8988T (cell line): ENCODE results near the gene DEDD2.

Experiments used
- DNase-seq: peaks from one replicate; pipeline ENCODE4 v3.0.0; 2011

The DEDD2 gene

GRCh38 chr19:42248270-42249148 lies 31.0 kb upstream of the DEDD2 start:
- no peak for DNase-seq

- DNase-seq: no peak
Measured at GRCh38 chr19:42247640-42248199, 30.2 kb upstream of the DEDD2 start.

- DNase-seq: no peak
Measured at GRCh38 chr19:42246922-42247639, 29.6 kb upstream of the DEDD2 start.

GRCh38 chr19:42246143-42246921 lies 28.9 kb upstream of the DEDD2 start:
- DNase-seq: peak; percentile 84

- DNase-seq: no peak
Measured at GRCh38 chr19:42245231-42245630, 27.8 kb upstream of the DEDD2 start.

GRCh38 chr19:42244347-42245220 lies 27.1 kb upstream of the DEDD2 start:
- DNase-seq: peak; percentile 68

GRCh38 chr19:42242512-42243409 lies 25.3 kb upstream of the DEDD2 start, which contains the start of gene GSK3A:
TSS of gene GSK3A (minus strand) at chr19:42242602. CDS start at chr19:42242465, 137 bp downstream.
- peak; percentile 75 for DNase-seq

- no peak for DNase-seq
Measured at GRCh38 chr19:42242069-42242511, 24.6 kb upstream of the DEDD2 start.

- DNase-seq: no peak
Measured at GRCh38 chr19:42241279-42241678, 23.8 kb upstream of the DEDD2 start.

- DNase-seq: no peak
Measured at GRCh38 chr19:42239544-42240220, 22.2 kb upstream of the DEDD2 start.

GRCh38 chr19:42235181-42235580 lies 17.7 kb upstream of the DEDD2 start:
- DNase-seq: no peak

- DNase-seq: no peak
Measured at GRCh38 chr19:42234364-42234763, 16.9 kb upstream of the DEDD2 start.

GRCh38 chr19:42233678-42234292 lies 16.3 kb upstream of the DEDD2 start:
- no peak for DNase-seq

GRCh38 chr19:42233106-42233505 lies 15.6 kb upstream of the DEDD2 start:
- DNase-seq: no peak

GRCh38 chr19:42232435-42232834 lies 15.0 kb upstream of the DEDD2 start:
- no peak for DNase-seq

GRCh38 chr19:42230571-42230970 lies 13.1 kb upstream of the DEDD2 start:
- no peak for DNase-seq

GRCh38 chr19:42229855-42230351 lies 12.4 kb upstream of the DEDD2 start:
- no peak for DNase-seq

- no peak for DNase-seq
Measured at GRCh38 chr19:42229301-42229854, 11.9 kb upstream of the DEDD2 start.

GRCh38 chr19:42228641-42229040 lies 11.2 kb upstream of the DEDD2 start:
- DNase-seq: no peak
